Spleen (tissue), 7 donors: ENCODE measurements around the gene UBASH3A.

Experiments
- POLR2A ChIP-seq, 3 donors: fragments of 450-650 bp; IDR thresholded peaks; one replicate each; pipeline ENCODE4 v1.5.1; 2017; ENCODE audit warnings: antibody characterized with exemption in 3 of 3, mild to moderate bottlenecking in 1 of 3
- POLR2AphosphoS5 ChIP-seq, 3 donors: sonication (generic); formaldehyde crosslinking; IDR thresholded peaks; one replicate each; pipeline ENCODE4 v1.5.1; 2017; ENCODE audit warnings: antibody characterized with exemption in 3 of 3
- TF ChIP-seq, protein P1 (sequence below), 11 experiments: fragments of 200-600 bp in 7 of 11; fragments of 450-650 bp in 4 of 11; sonication (generic) in 4 of 11; IDR thresholded peaks in 8 of 11; conservative IDR thresholded peaks in 3 of 11; 1 replicate in 7 of 11; 2 replicates in 4 of 11; pipeline versions ENCODE4 v1.4.0 to v1.8.0; 2016 to 2021; ENCODE audit warnings: antibody characterized with exemption in 11 of 11, inconsistent platforms in 4 of 11, mild to moderate bottlenecking in 1 of 11
- donor health status: DM: no; HTN: no; CAD: no; lungs with moderate emphysema.
- donor health status: DM: no; HTN: no; CAD: no.
- donor health status: DM: no; HTN: no; CAD: no.

GRCh38 chr21:42396799-42397745, 6.6 kb upstream of the UBASH3A start:
- TF ChIP-seq POLR2A (IDR thresholded peaks at IDR 0.05) (no peak), POLR2AphosphoS5 (IDR thresholded peaks at IDR 0.05) (no peak)
- TF ChIP-seq, protein P1, sequence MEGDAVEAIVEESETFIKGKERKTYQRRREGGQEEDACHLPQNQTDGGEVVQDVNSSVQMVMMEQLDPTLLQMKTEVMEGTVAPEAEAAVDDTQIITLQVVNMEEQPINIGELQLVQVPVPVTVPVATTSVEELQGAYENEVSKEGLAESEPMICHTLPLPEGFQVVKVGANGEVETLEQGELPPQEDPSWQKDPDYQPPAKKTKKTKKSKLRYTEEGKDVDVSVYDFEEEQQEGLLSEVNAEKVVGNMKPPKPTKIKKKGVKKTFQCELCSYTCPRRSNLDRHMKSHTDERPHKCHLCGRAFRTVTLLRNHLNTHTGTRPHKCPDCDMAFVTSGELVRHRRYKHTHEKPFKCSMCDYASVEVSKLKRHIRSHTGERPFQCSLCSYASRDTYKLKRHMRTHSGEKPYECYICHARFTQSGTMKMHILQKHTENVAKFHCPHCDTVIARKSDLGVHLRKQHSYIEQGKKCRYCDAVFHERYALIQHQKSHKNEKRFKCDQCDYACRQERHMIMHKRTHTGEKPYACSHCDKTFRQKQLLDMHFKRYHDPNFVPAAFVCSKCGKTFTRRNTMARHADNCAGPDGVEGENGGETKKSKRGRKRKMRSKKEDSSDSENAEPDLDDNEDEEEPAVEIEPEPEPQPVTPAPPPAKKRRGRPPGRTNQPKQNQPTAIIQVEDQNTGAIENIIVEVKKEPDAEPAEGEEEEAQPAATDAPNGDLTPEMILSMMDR (IDR thresholded peaks at IDR 0.05 in 8 of 11, conservative IDR thresholded peaks at IDR 0.05 in 3 of 11), result no peak
